Right ventricle myocardium superior (tissue), 1 donor: ENCODE results near the gene BACH2. TPM values are rescaled to one million over a fixed set of nuclear protein-coding genes. Genes with fewer than 3 reads are reported as not detected.

Experiments used
- ATAC-seq: fragments of 200-7000 bp; cut with Tn5 transposase; one replicate; pipeline ENCODE4 v1.9.1; 2020; ENCODE audit warnings: mild to moderate bottlenecking; ENCODE audit not compliant: poor library complexity
- DNase-seq: peaks from one replicate; pipeline ENCODE4 v3.0.0-alpha.2; 2020
- intact Hi-C: fragments of 100-400 bp; cut with DNase I; formaldehyde crosslinking; loops from one replicate; pipeline ENCODE4 v1.11.2; 2022
- total RNA-seq: library from RNA; stranded (reverse); fragmentation: NEBNext Ultra II Directional; extraction: Animal tissue kit (Norgen Biotek cat#: 25700); gene quantifications from one replicate; pipeline ENCODE4 v1.2.1, GENCODE V29; 2021
- donor health status: DM: no; HTN: yes; CAD: no; lungs with severe emphysema.

The BACH2 gene
- total RNA-seq, 1 donor from 2014 or later: 1.9 TPM

DNA sequence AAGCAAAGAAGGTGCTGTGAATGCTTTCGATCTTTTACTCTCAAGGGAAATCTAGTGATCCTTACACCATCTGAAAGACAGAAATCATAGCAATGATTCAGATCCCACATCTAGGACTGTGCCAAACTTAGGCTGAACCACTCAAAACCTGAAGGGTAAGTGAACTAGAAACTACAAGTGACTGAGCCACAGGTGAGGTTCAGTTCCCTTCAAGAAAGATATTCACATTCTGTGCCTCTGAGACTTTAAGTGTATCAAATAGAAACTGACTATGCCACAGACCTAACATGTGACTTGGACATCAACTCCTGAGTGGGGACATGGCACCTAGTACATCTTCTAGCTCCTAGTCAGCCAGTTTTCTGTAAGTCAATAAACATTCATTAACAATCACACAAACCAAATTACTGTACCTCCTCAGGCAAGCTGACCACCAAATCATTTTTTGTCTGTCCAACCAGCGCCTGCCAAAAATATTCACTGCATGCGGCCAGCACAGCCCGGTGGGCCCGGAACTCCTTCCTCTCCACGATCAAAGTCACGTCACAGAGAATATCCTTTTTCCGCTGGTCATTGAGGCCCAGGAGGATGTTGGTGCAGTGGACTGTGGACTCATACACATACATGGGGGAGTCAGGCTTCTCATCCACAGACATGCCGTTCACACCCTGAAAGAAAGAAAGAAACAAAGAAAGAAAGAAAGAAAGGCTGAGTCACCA, 288.3 kb downstream of the BACH2 start:
- intact Hi-C loops: no loop called here
- DNase-seq (no peak), ATAC-seq (no peak)

DNA sequence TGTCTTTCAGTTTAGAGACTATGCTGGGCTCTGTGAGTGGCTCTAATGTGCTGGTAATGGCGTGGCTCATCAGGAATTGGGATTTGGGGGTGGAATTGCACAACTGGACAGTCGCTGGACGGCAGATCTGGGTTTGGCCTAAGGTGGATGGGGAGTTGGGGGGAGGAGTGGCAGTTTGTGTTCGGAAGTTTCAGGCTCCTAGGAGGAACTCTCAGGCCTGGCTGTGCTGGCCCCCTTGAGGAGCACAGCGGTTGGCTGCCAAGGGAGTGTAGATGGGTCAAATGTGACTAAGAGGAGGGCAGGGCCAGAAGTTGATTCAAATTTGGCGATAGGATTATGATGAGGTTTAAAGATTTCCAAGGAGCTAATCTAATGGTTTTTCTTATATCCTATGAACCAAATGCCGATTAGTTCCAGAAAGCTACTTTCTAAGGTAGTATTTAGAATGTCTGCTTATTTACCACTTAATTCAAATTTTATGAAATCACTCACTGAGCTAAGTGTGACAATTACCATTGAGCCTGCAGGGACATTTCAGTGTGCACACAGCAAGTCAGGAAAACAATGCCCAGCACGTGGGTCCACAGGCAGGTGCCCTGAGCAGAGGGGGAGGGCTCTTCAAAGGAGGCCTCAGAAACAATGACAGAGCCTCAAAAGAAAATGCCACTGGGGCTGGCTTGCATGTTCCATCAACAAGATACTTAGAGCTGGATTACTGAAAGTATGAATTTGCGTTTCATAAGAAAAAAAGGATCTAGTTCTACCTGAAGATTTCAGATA, 291.4 kb downstream of the BACH2 start:
- intact Hi-C loops: no loop called here
- no peak for ATAC-seq
- no peak for DNase-seq

DNA sequence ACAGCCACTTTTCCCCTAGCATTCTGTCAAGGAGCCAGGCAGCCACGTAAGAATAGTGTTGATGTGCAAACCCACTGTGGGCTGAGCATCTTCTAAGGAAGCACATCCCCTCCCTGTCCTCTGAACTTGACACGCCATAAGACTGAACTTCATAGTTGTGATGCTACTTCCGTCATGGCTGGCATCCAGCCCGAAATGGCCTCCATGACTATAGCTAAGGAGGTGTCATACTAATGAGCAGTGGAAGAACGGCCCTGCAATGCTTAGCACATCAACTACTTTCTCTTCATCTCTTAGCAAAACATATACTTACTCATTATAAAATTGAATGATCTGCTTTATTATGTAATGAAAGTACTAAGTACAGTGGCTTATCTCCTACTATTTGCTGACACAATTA, 292.1 kb downstream of the BACH2 start:
- intact Hi-C loops: no loop called here
- ATAC-seq (no peak), DNase-seq (no peak)

DNA sequence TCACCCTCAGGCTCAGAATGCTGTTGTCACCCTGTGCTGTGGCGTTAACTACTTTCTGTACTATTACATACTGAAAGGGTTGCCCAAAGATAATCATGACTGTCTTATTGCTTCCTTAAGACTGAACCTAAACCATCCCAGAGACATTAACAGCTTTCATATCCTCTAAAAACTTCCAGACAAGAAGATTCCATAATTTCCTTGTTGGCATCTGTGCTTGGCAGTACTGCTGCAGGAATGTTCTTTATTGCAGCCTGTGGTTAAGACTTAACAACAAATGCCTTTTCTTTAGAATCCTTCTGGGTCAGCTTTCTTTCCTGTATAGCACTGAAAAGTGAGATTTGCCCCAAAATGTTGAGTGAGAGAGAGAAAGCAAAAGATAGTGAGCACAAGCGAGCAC, 292.7 kb downstream of the BACH2 start:
- ATAC-seq: no peak
- DNase-seq: no peak
- intact Hi-C loops: no loop called here

- DNase-seq: no peak
- intact Hi-C loops: no loop called here
- no peak for ATAC-seq
Measured at GRCh38 chr6:90003069-90003795, 293.4 kb downstream of the BACH2 start.

DNA sequence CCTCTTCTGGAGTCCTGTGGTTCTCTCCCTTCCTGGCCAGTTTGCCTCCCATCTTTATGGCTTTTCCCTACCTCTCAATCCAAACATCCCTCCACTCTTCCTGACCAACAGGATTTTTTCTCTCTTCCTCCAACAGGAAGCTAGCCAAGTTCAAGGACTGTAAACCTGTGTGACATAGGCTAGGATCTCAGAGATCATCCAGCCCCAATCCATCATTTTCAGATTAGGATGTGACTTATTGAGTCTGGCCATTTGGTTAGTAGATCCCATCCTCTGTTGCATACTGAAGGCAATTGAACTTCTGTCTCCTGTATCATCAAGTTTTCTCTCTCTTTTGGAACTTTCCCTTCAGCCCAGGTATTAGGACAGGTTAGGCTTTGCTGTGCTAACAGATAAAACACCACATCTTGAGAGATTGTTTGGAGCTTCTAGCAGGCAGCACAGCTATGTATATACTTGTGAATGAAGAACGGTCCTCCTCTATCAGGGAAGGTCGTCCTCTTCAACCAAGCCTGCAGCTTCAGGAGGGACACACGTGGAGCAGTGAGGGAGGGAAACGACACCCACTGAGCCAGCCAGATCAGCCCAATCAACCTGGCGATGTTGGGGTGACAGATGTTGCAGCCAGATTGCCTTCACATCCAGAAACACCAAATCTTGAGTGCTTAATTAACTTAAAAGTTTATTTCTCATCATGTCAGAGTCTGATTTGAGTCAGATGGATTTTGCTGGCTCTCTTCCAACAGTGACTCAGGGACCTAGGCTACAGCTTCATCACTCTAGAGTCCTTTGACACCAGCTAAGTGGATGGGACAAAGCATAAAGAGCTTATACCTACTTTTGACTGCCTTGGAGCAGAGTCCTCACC, 295.5 kb downstream of the BACH2 start:
- no peak for ATAC-seq

GRCh38 chr6:89999945-90000825, 296.5 kb downstream of the BACH2 start:
- DNase-seq (no peak), ATAC-seq (peak; percentile 69)
- intact Hi-C loops: no loop called here

More for the DNA sequence above, 295.5 kb downstream of the BACH2 start:
- intact Hi-C loops: no loop called here
- DNase-seq: no peak

DNA sequence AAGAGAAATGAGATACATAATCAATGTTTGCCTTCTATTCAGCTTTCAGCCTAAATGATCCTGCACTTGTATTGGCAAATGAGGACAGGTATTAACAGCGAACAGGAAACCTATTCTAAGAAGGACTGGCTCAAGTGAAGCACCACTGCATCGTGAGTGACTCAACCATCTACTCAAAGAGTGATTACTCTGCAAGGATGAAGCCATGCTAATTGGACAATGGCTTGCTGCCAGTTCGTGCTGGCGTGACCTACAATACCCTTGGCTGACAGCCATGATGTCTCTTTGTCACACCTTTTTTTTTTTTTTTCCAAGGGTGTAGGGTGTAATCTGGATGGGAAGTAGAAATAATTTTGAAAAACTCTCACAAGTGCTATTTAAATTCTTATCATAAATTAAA, 297.5 kb downstream of the BACH2 start:
- DNase-seq (peak; percentile 51), ATAC-seq (peak; percentile 78)
- intact Hi-C loops: no loop called here

DNA sequence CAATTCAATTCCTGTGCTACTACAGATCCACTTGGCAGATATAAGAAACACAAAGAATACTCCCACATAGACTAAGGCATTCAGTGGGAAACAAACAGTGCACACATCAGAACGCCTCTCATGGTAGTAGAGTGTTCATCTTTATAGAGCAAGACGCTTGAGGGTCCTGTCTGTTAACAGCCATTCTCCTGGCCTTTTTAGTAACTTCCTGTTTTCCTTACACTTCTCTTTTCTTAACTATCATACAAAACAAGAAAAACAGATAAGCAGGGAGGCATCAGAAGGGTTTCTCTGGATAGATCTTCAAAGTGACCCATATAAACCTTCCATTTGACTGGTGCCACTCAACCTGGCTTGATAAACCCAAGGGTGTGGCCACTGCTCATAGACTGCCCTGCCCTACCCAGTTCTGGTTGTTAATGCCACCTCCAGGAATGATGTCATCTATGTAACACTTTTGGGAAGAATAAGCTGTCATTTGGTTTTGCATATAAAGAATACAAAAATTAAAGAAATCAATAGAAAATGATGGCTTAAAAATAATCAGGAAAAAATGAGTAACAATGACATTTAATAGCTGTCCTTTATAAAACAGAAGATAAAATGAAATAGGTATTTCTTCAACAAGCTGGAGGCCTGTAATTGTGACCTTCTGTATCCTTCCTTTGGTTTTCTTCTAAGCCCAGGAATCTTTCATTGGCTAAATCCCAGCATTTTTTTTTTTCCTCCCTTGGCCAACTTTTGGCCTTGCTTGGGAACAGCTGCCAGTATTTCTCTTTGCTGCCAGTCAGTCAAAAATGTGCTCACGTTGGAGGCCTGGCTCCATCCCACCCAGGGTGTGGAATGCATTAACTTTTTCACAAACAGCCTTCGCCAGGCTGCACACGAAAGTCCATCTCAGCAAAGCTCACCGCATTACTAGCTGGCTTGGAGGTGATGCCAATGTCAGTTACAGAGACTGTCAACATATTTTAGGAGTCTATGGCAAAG, 298.9 kb downstream of the BACH2 start:
- DNase-seq: no peak
- ATAC-seq: peak; percentile 23
- intact Hi-C loops: no loop called here

DNA sequence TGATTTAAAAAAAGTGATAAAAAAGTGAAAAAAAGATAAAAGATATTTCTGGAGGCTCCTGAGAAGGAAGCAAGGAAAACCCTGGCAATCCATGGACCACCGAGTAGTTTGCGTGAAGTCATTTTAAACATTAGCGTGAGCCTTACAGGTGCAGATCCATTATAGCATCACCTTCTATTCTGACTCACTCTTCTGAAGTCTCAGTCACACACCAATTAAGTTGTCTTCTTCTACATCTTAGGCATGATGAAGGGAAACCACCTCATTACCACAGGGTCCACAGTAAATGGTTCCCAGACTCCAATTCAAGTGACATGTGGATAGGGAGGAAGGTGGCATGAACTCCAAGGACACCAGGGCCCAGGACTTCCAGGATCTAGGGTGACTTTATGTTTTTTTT, 303.2 kb downstream of the BACH2 start:
- intact Hi-C loops: no loop called here
- DNase-seq: no peak
- ATAC-seq: no peak

- DNase-seq (no peak), ATAC-seq (no peak)
- intact Hi-C loops: no loop called here
Measured at GRCh38 chr6:89992818-89993217, 303.8 kb downstream of the BACH2 start.

DNA sequence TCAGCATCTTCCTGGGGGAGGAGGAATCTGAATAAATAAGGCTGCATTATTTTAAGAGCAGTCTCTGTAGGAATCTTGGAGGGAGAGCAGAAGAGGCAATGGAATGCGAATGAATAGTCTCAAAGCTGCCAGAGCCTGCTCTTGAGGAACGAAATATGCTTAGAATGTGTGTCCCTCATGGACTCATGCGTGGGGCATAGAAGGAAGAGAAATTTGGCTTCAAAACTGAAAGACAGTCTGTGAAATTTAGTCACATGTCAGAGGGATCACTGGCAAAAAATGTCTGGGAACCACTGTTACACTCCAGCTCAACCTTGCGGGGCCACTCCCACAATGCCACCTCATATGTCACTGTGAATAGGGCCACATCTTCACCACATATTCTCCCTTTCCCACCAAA, 306.9 kb downstream of the BACH2 start:
- intact Hi-C loops: no loop called here
- ATAC-seq (no peak), DNase-seq (no peak)

- intact Hi-C loops: no loop called here
- DNase-seq: no peak
Measured at GRCh38 chr6:89987830-89988229, 308.8 kb downstream of the BACH2 start.

GRCh38 chr6:89987140-89987539, 309.5 kb downstream of the BACH2 start:
- ATAC-seq (no peak), DNase-seq (no peak)
- intact Hi-C loops: no loop called here

More at GRCh38 chr6:89987830-89988229, 308.8 kb downstream of the BACH2 start:
- no peak for ATAC-seq

DNA sequence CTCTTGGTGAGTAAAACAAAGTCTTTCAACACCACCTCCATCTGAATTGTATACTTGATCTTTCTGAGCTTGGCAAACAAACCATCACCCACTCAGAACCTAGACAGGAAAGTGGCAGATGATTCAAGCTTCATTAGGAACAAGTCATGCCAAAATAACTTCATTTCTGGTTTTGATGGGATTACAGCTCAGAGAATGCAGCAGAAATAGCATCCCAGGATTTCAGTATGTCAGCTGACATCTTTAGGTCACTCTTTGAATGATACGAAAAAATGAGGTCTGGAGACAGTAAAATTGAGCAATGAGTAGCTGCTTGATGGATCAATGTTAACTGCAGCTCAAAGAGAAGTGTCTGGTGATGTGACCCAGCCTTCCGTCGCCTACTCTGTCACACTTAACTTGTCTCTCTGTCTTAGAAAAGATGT, 310.0 kb downstream of the BACH2 start:
- intact Hi-C loops: no loop called here
- DNase-seq: no peak
- ATAC-seq: no peak

DNA sequence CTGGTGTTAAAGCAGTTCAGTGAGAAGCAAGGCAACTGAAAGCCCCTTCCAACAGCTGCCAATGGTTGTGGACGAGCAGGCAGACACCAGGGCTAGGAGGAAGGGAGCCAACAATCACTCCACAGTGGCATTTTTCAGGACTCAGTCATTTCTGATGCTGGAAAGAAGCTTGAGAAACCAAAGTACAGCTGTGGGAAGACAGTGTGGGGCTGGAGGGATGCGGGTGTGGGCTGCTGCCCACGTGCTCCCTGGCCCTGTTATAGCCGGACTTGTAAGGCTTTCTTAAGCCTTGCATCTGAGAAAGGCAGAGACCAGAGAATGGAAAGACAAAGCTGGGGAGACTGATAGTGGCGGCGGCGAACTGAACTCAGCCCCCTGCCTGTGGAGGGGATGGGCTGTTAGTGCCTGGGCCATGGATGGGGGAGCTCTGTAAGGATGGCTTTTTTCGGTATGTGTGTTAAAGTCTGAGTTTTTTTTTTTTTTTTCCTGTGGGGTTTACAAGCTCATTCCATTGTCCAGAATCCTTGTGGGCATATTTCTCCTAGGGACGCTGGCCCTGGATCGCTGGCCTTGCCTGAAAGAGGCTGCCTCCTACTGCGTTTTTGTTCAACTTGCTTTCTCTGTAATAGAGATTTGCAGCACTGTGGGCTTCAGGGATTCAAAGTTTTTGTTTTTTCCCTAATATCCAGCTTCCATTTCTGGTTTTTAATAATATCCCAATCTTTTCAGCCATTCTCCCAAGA, 310.7 kb downstream of the BACH2 start:
- ATAC-seq (peak; percentile 71), DNase-seq (no peak)
- intact Hi-C loops: no loop called here
